Cerebellar cortex (tissue), 1 donor: Measurements from ENCODE around the gene MOB2.

Experiments
- DNase-seq: peaks from one replicate; pipeline ENCODE4 v3.0.0-alpha.2; 2015; ENCODE audit warnings: low spot score

Gene MOB2

GRCh38 chr11:1485504-1485885 is 1.1 kb downstream of the MOB2 start:
- DNase-seq = no peak

- DNase-seq = peak; percentile 31
Observed at GRCh38 chr11:1484695-1485503, 1.7 kb downstream of the MOB2 start.

GRCh38 chr11:1484061-1484671 is 2.4 kb downstream of the MOB2 start:
- no peak for DNase-seq

GRCh38 chr11:1483445-1483961 is 3.1 kb downstream of the MOB2 start:
- DNase-seq = no peak

- DNase-seq = no peak
Observed at GRCh38 chr11:1482581-1483444, 3.8 kb downstream of the MOB2 start.

- DNase-seq = no peak
Observed at GRCh38 chr11:1481861-1482441, 4.6 kb downstream of the MOB2 start.

- DNase-seq = no peak
Observed at GRCh38 chr11:1481483-1481825, 5.1 kb downstream of the MOB2 start.

GRCh38 chr11:1480555-1481482 is 5.8 kb downstream of the MOB2 start:
- no peak for DNase-seq

- DNase-seq = no peak
Observed at GRCh38 chr11:1480191-1480554, 6.4 kb downstream of the MOB2 start.

GRCh38 chr11:1479678-1480118 is 6.9 kb downstream of the MOB2 start:
- DNase-seq = no peak

GRCh38 chr11:1479006-1479677 is 7.4 kb downstream of the MOB2 start:
- peak; percentile 22 for DNase-seq

- no peak for DNase-seq
Observed at GRCh38 chr11:1478544-1478943, 8.0 kb downstream of the MOB2 start.

- DNase-seq = no peak
Observed at GRCh38 chr11:1478011-1478410, 8.6 kb downstream of the MOB2 start.

GRCh38 chr11:1476940-1477736 is 9.4 kb downstream of the MOB2 start:
- DNase-seq = no peak

- no peak for DNase-seq
Observed at GRCh38 chr11:1475841-1476240, 10.7 kb downstream of the MOB2 start.

- no peak for DNase-seq
Observed at GRCh38 chr11:1473786-1474185, 12.8 kb downstream of the MOB2 start.

GRCh38 chr11:1473011-1473628 is 13.5 kb downstream of the MOB2 start:
- no peak for DNase-seq

GRCh38 chr11:1472180-1473005 is 14.2 kb downstream of the MOB2 start:
- no peak for DNase-seq
